HG03045 (cell line): ENCODE data around the gene ARHGAP33.

Experiments used
- ATAC-seq: cut with Tn5 transposase; IDR thresholded peaks from one replicate; pipeline ENCODE4 v1.9.1; 2021; ENCODE audit warnings: mild to moderate bottlenecking, moderate library complexity; ENCODE audit not compliant: unreplicated experiment

The ARHGAP33 gene

GRCh38 chr19:35777086-35777841, 1.9 kb downstream of the ARHGAP33 start:
- ATAC-seq = no peak

DNA sequence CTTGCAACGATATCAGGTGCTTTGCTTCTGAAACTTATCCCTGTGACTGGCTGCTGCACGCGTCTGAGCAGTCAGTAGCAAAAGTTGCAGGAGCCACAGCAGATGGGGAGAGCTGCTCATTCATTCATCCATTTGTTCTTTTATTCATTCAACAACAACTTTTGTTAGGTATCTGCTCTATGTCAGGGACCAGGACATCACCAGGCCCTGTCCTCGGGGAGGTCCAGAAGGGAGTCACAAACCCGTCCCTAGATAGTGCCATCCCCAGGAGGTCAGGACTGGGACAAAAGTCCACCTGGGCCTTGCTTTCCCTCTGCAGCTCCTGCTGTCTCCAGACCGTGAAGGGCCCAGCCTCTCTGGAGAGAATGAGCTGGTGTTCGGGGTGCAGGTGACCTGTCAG, 2.6 kb downstream of the ARHGAP33 start:
- ATAC-seq = no peak

DNA sequence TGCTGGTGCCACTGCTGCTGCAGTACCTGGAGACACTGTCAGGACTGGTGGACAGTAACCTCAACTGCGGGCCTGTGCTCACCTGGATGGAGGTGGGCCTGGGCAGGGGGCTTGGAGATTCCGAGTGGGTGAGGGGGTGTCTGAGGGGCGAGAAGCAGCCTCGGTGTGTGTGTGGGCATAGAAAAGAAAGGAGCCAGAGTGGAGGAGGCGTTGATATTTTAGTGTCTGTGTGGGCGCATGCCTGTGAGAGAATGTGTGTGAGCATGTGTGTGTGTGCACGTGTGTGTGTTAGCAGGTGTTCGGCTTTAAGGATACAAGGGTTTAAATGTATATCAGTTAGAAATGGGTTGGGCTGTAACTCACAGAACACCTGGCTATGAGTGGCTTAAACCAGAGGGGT, 3.7 kb downstream of the ARHGAP33 start:
- no peak for ATAC-seq

DNA sequence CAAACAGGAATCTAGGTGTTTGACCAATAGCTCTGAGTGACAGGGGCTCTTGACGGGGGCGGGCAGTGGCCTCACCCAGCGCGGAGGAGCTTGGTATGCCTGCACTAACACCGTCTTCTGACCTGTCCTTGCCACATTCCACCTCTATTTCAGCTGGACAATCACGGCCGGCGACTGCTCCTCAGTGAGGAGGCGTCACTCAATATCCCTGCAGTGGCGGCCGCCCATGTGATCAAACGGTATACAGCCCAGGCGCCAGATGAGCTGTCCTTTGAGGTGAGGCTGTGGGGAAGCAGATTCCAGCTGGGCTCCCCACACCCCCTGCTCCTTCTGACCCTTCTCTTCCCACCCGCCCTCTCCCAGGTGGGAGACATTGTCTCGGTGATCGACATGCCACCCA, 4.7 kb downstream of the ARHGAP33 start:
- ATAC-seq = no peak

GRCh38 chr19:35780717-35781116, 5.4 kb downstream of the ARHGAP33 start:
- no peak for ATAC-seq

- ATAC-seq = no peak
Observed at GRCh38 chr19:35781650-35782049, 6.3 kb downstream of the ARHGAP33 start.

DNA sequence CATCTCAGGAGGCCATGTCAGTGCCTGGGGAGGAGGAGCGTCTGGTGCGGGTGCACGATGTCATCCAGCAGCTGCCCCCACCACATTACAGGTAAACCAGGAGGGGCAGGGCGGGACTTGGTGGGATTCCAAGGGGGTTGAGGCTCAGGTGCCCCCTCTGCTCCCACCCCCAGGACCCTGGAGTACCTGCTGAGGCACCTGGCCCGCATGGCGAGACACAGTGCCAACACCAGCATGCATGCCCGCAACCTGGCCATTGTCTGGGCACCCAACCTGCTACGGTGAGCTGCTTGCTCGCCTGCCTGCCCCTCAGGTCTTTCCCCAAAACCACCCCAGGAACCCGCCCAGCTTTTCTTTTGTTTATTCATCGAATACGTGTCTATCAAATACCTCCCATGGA, 7.2 kb downstream of the ARHGAP33 start:
- ATAC-seq = no peak

DNA sequence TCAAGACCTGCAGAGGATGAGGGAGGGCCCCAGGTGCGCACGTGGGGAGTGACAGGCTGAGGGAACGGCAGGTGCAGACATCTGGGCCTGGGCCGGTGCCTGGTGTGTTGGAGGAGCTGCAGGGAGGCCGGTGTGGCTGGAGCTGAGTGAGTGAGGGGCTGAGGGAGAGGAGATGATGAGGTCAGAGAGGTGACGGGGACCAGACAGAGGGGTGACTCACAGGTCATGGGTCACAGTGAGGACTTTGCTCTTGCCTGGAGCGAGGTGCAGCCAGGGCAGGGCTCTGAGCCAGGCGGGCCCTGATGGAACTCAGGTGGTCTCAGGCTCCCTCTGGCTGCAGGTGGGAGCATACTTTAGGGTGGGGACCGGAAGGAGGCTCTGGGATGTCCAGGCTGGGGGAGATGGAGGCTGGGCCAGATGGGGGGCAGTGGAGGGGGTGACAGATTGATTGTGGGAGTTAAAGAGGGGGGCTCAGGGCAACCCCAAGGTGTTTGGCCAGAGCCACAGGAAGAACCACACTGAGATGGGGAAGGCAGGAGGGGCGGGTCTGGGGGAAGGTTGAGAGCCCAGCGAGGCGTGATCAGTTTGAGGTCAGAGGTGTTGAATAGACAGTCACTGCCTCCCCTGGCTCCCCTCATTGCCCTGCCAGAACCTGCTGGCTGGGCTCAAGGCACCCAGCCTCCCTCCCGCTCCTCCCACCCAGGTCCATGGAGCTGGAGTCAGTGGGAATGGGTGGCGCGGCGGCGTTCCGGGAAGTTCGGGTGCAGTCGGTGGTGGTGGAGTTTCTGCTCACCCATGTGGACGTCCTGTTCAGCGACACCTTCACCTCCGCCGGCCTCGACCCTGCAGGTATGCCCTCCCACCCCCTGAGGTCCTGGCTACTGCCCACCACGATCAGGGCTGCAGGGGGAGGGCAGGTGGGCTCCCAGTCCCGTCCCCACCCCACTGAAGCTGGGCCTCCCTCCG, 8.4 kb downstream of the ARHGAP33 start:
- no peak for ATAC-seq

- ATAC-seq = no peak
Observed at GRCh38 chr19:35784503-35785338, 9.4 kb downstream of the ARHGAP33 start.

DNA sequence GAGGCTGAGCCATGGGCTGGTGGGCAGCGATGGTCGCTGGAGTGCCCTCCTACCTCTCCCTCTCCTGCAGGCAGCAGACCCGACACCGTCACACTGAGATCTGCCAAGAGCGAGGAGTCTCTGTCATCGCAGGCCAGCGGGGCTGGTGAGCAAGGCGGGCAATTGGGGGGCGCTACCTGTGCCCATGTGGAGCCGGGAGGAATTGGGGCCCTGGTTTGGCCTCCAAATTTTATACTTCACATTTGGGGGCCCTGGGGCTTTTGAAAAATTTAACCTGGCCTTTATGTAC, 9.9 kb downstream of the ARHGAP33 start:
- no peak for ATAC-seq

DNA sequence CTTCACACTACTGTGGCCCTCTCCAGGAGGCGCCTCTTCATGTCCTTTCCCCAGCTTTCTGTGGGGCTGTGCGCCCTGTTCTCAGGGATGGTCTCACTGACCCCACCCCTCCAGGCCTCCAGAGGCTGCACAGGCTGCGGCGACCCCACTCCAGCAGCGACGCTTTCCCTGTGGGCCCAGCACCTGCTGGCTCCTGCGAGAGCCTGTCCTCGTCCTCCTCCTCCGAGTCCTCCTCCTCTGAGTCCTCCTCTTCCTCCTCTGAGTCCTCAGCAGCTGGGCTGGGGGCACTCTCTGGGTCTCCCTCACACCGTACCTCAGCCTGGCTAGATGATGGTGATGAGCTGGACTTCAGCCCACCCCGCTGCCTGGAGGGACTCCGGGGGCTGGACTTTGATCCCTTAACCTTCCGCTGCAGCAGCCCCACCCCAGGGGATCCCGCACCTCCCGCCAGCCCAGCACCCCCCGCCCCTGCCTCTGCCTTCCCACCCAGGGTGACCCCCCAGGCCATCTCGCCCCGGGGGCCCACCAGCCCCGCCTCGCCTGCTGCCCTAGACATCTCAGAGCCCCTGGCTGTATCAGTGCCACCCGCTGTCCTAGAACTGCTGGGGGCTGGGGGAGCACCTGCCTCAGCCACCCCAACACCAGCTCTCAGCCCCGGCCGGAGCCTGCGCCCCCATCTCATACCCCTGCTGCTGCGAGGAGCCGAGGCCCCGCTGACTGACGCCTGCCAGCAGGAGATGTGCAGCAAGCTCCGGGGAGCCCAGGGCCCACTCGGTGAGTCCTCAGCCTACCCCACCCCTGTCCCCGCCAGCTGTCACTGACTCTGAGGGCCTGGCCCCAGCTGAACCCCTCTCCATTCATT, 11.2 kb downstream of the ARHGAP33 start:
- ATAC-seq = no peak

DNA sequence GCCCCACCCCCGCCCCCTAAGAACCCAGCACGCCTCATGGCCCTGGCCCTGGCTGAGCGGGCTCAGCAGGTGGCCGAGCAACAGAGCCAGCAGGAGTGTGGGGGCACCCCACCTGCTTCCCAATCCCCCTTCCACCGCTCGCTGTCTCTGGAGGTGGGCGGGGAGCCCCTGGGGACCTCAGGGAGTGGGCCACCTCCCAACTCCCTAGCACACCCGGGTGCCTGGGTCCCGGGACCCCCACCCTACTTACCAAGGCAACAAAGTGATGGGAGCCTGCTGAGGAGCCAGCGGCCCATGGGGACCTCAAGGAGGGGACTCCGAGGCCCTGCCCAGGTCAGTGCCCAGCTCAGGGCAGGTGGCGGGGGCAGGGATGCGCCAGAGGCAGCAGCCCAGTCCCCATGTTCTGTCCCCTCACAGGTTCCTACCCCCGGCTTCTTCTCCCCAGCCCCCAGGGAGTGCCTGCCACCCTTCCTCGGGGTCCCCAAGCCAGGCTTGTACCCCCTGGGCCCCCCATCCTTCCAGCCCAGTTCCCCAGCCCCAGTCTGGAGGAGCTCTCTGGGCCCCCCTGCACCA, 11.9 kb downstream of the ARHGAP33 start:
- ATAC-seq = no peak

DNA sequence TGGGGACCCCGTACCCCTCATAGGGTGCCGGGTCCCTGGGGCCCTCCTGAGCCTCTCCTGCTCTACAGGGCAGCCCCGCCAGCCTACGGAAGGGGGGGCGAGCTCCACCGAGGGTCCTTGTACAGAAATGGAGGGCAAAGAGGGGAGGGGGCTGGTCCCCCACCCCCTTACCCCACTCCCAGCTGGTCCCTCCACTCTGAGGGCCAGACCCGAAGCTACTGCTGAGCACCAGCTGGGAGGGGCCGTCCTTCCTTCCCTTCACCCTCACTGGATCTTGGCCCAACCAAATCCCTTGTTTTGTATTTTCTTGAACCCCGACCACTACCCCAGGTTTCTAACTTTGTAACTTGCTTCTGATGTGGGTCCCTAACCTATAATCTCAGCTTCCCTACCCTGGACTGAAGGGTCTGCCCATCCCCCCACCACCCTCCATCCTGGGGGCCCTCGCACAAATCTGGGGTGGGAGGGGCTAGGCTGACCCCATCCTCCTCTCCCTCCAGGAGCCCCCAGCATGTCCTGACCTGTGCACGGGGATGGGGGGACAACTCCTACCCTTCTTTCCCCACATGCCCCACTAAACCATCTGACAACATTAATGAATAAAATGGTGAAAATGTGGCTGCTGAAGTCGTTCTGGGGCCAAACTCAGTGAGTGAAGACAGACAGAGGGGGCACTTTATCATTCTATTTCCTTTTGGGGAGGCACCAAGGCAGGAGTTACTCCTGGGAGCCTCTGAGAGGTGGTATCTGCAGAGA, 13.0 kb downstream of the ARHGAP33 start:
- no peak for ATAC-seq

DNA sequence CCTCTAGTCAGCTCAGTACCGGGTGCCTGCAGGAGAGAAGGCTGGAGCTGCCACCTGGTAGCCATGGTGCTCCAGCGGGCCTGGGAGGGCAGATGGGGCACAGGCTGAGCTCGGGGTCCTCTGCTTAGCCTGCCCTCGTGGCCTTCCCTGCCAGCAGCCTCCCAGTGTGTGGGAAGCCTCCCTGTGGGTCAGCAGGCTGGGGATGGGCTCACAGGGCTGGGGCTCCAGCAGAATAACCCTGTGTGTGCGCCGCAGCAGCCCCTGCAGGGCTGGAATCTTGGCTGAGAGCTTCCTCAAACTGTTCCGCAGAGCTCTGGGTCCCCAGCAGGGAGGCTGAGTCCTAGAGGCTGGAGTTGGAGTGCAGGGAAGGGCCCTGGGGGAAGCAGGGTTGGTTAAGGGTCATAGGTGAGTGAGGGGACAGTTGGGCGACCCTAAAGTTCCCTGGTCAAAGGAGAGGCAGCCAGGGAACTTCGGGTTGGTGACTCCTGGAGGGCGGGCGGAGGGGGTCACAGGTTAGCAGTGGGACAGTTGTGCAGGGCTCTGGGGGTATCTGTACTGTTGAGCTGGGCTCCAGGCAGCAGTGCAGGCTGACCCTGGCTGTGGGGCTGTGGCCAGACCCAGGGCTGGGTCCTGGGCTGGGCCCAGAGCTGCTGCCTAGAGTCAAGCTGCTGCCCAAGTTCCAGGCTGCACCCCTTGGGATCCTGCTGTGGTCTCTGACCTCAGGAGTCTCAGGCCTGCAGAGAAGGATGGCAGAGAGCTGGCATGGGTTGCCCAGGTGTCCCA, 14.0 kb downstream of the ARHGAP33 start:
- no peak for ATAC-seq

- no peak for ATAC-seq
Observed at GRCh38 chr19:35789978-35790944, 14.9 kb downstream of the ARHGAP33 start.

GRCh38 chr19:35790981-35791813, 15.8 kb downstream of the ARHGAP33 start:
- ATAC-seq = no peak
